ENCODE results near the gene C1QB.

- TF ChIP-seq CTCF (IDR thresholded peaks at IDR 0.05) (no peak), POLR2A (IDR thresholded peaks at IDR 0.05) (no peak), POLR2AphosphoS5 (IDR thresholded peaks at IDR 0.05) (no peak)
Observed at GRCh38 chr1:22654692-22655091, 1.7 kb downstream of the C1QB start.

Data from sigmoid colon (tissue), 4 donors.